Prostate gland (tissue), 2 donors: ENCODE data around the gene OR6V1. TPM values are rescaled to one million over a fixed set of nuclear protein-coding genes. Genes with fewer than 3 reads are reported as not detected.

Experiments used
- DNase-seq: peaks from one replicate; pipeline ENCODE4 v3.0.0-alpha.2; 2019; ENCODE audit warnings: low spot score
- H3K27ac ChIP-seq, 2 donors: fragments of 200-600 bp; sonication (generic); 2 replicates each; pipeline ENCODE4 v1.5.1; 2017 to 2019
- H3K27me3 ChIP-seq: fragments of 200-600 bp; sonication (generic); replicated peaks from 2 replicates; pipeline ENCODE4 v1.5.1; 2019; ENCODE audit not compliant: insufficient read depth
- H3K36me3 ChIP-seq, 2 donors: fragments of 200-600 bp; sonication (generic); 1 replicate in 1 of 2; 2 replicates in 1 of 2; pipeline versions ENCODE4 v1.5.1 to v1.8.1; 2017 to 2019
- H3K4me1 ChIP-seq: fragments of 200-600 bp; sonication (generic); replicated peaks from 2 replicates; pipeline ENCODE4 v1.5.1; 2019
- H3K4me3 ChIP-seq, 2 donors: fragments of 200-600 bp; sonication (generic); 2 replicates each; pipeline ENCODE4 v1.5.1; 2017 to 2019
- H3K9me3 ChIP-seq: fragments of 200-600 bp; sonication (generic); 2 replicates; pipeline ENCODE4 v1.5.1; 2017
- CTCF ChIP-seq, 4 experiments: fragments of 200-600 bp in 2 of 4; fragments of 450-650 bp in 2 of 4; sonication (generic) in 2 of 4; IDR thresholded peaks; 1 replicate in 3 of 4; 2 replicates in 1 of 4; pipeline ENCODE4 v1.5.1; 2016 to 2019; ENCODE audit warnings: antibody characterized with exemption in 4 of 4, mild to moderate bottlenecking in 2 of 4, moderate library complexity in 2 of 4
- POLR2A ChIP-seq: fragments of 450-650 bp; IDR thresholded peaks from one replicate; pipeline ENCODE4 v1.6.1; 2016; ENCODE audit warnings: antibody characterized with exemption, mild to moderate bottlenecking
- POLR2AphosphoS5 ChIP-seq: sonication (generic); formaldehyde crosslinking; IDR thresholded peaks from one replicate; pipeline ENCODE4 v1.6.1; 2017; ENCODE audit warnings: antibody characterized with exemption
- WGBS: methylation state at CpG from one replicate; pipeline ENCODE4 v1.1.5; 2018; 5-methylcytosine and 5-hydroxymethylcytosine counted together
- intact Hi-C: fragments of 100-400 bp; cut with DNase I; formaldehyde crosslinking; loops from one replicate; pipeline ENCODE4 v1.14.2; 2022
- total RNA-seq, 2 donors: library from RNA; depleted of rRNA; stranded (reverse); fragments of >200 nt; gene quantifications; one replicate each; pipeline ENCODE4 v1.1.0, GENCODE V29; 2016

The OR6V1 gene
- total RNA-seq, 2 donors from 2014 or later, result not detected

GRCh38 chr7:143008007-143008901 is 43.9 kb upstream of the OR6V1 start:
- Histone ChIP-seq H3K4me3 (no peak overlapping the region), H3K27me3 (no peaks in the 10 kb centered on the region), H3K36me3 (no peaks in the 10 kb centered on the region), H3K27ac (no peak overlapping the region), H3K9me3 (no peaks in the 10 kb centered on the region), H3K4me1 (no peaks in the 10 kb centered on the region)
- intact Hi-C loops, result loop anchor here (1.0 kb wide), 1 partner anchor 207 kb away; no protein-coding TSS in a partner anchor
- TF ChIP-seq POLR2AphosphoS5 (no peak), POLR2A (no peak), CTCF (IDR thresholded peaks at IDR 0.05) (peak; percentile 93 to 98 (median 97))
- DNase-seq, result peak; percentile 74
- WGBS, result 45% methylated on average over 24 of the region's 24 CpGs

GRCh38 chr7:143012001-143012400 is 40.1 kb upstream of the OR6V1 start:
- Histone ChIP-seq H3K27me3 (no peaks in the 10 kb centered on the region), H3K4me1 (no peaks in the 10 kb centered on the region), H3K36me3 (no peaks in the 10 kb centered on the region), H3K27ac (no peak overlapping the region), H3K9me3 (no peaks in the 10 kb centered on the region), H3K4me3 (no peak overlapping the region)
- intact Hi-C loops, result no loop called here
- TF ChIP-seq POLR2A (no peak), CTCF (IDR thresholded peaks at IDR 0.05) (no peak), POLR2AphosphoS5 (no peak)
- 89% methylated on average over 7 of the region's 7 CpGs for WGBS
- DNase-seq, result no peak

- no peak overlapping the region for H3K27ac ChIP-seq
- 96% methylated on average over 4 of the region's 4 CpGs for WGBS
- no peaks in the 10 kb centered on the region for H3K4me1 ChIP-seq
- DNase-seq, result no peak
- H3K36me3 ChIP-seq, result no peaks in the 10 kb centered on the region
- no peaks in the 10 kb centered on the region for H3K9me3 ChIP-seq
- intact Hi-C loops, result no loop called here
- H3K4me3 ChIP-seq, result no peak overlapping the region
- TF ChIP-seq POLR2AphosphoS5, result no peak
- TF ChIP-seq POLR2A, result no peak
- no peak for TF ChIP-seq CTCF (IDR thresholded peaks at IDR 0.05)
- no peaks in the 10 kb centered on the region for H3K27me3 ChIP-seq
Observed at GRCh38 chr7:143012409-143012808, 39.7 kb upstream of the OR6V1 start.

- no peak for DNase-seq
- intact Hi-C loops, result no loop called here
- Histone ChIP-seq H3K4me3 (no peak overlapping the region), H3K4me1 (no peaks in the 10 kb centered on the region), H3K36me3 (no peaks in the 10 kb centered on the region), H3K27me3 (no peaks in the 10 kb centered on the region), H3K9me3 (no peaks in the 10 kb centered on the region), H3K27ac (no peak overlapping the region)
- TF ChIP-seq POLR2A (no peak), POLR2AphosphoS5 (no peak), CTCF (IDR thresholded peaks at IDR 0.05) (no peak)
- 59% methylated on average over 1 of the region's 1 CpG for WGBS
Observed at GRCh38 chr7:143013473-143013872, 38.7 kb upstream of the OR6V1 start.

- TF ChIP-seq POLR2AphosphoS5, result no peak
- TF ChIP-seq CTCF (IDR thresholded peaks at IDR 0.05), result no peak
- TF ChIP-seq POLR2A, result no peak
Observed at GRCh38 chr7:143013893-143014292, 38.2 kb upstream of the OR6V1 start.

More at GRCh38 chr7:143013893-143014292, 38.2 kb upstream of the OR6V1 start:
- 47% methylated on average over 5 of the region's 5 CpGs for WGBS
- Histone ChIP-seq H3K36me3 (no peaks in the 10 kb centered on the region), H3K27ac (no peak overlapping the region), H3K27me3 (no peaks in the 10 kb centered on the region), H3K4me3 (no peak overlapping the region), H3K9me3 (no peaks in the 10 kb centered on the region), H3K4me1 (no peaks in the 10 kb centered on the region)
- DNase-seq, result no peak
- intact Hi-C loops, result no loop called here
